Fibroblast of the aortic adventitia (primary cell): ENCODE data around the gene LTBP1. TPM values are rescaled to one million over a fixed set of nuclear protein-coding genes. Genes with fewer than 3 reads are reported as not detected.

ENCODE experiments used
- DNase-seq: peaks from one replicate; pipeline ENCODE4 v3.0.0-alpha.2; 2010; ENCODE audit warnings: low read depth
- H3K4me3 ChIP-seq: 2 replicates; pipeline ENCODE4 v1.5.1; 2011; ENCODE audit warnings: low read depth, mild to moderate bottlenecking, control low read depth, low read length, moderate library complexity
- CTCF ChIP-seq: IDR thresholded peaks from 2 replicates; pipeline ENCODE4 v1.5.1; 2011; ENCODE audit warnings: mild to moderate bottlenecking, low read length, control low read depth, inconsistent platforms; ENCODE audit not compliant: insufficient read depth
- total RNA-seq: library from RNA; depleted of rRNA; stranded (reverse); fragments of >200 nt; gene quantifications from 2 replicates; pipeline ENCODE4 v1.2.3, GENCODE V29; 2012; ENCODE audit warnings: low replicate concordance

The LTBP1 gene
- total RNA-seq, 1 donor = 947 TPM

GRCh38 chr2:33009249-33009648 lies 62.5 kb downstream of the LTBP1 start:
- no peak overlapping the region for H3K4me3 ChIP-seq
- TF ChIP-seq CTCF = no peak

GRCh38 chr2:33011373-33011772 lies 64.6 kb downstream of the LTBP1 start:
- no peak for TF ChIP-seq CTCF
- no peak overlapping the region for H3K4me3 ChIP-seq
- DNase-seq = no peak

More at GRCh38 chr2:33009249-33009648, 62.5 kb downstream of the LTBP1 start:
- no peak for DNase-seq

- TF ChIP-seq CTCF = no peak
- no peak overlapping the region for H3K4me3 ChIP-seq
- no peak for DNase-seq
Observed at GRCh38 chr2:33011941-33012340, 65.2 kb downstream of the LTBP1 start.

- DNase-seq = peak; percentile 36
- H3K4me3 ChIP-seq = no peak overlapping the region
- TF ChIP-seq CTCF = no peak
Observed at GRCh38 chr2:33013684-33014110, 66.9 kb downstream of the LTBP1 start.

- no peak for DNase-seq
- no peak for TF ChIP-seq CTCF
- no peak overlapping the region for H3K4me3 ChIP-seq
Observed at GRCh38 chr2:33014268-33014667, 67.5 kb downstream of the LTBP1 start.

- no peak overlapping the region for H3K4me3 ChIP-seq
- no peak for TF ChIP-seq CTCF
- peak; percentile 83 for DNase-seq
Observed at GRCh38 chr2:33015421-33016142, 68.8 kb downstream of the LTBP1 start.

DNA sequence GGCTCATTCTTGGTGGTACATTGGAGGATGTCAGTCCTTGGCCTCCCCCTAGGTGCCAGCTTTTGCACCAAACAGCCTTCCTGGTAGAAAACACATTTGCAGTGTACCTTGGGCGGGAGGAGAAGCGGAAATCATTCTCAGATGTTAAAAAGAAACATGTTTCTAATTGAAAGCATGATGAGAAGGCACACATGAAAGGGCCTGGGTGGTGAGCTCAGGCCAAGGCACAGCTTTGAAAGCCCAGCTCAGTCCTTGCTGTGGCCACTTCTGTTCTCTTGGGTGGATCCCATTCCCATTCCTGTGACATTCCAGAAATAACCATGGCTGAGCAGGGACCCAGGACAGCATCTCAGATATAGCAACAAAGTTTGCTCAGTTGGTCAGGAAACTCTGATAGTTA lies 71.5 kb downstream of the LTBP1 start:
- H3K4me3 ChIP-seq = no peak overlapping the region
- no peak for TF ChIP-seq CTCF
- DNase-seq = no peak
